Islet of Langerhans (tissue), 1 donor: ENCODE data around the gene TMCC1.
"Not testable (repeated sequence)": the region's sequence is repeated elsewhere in the genome, so short reads cannot be mapped to it uniquely, and the experiment has no call there.

Experiments used
- FAIRE-seq: peaks from one replicate; lab custom pipeline; 2011; peaks lifted over from hg19 to GRCh38; lab: Jason Lieb, UNC

The TMCC1 gene

DNA sequence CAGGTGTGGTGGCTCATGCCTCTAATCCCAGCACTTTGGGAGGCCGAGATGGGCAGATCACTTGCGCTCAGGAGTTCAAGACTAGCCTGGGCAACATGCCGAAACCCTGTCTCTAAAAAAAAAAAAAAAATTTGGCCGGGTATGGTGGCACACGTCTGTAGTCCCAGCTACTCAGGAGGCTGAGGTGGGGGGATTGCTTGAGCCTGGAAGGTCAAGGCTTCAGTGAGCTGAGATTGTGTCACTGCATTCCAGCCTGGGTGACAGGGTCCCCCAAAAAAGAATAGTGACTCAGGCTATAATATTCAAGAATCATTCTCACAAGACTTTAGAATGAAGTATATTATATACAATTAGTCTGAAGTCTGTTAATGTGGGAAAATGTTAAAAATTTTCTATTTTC is 216.5 kb downstream of the TMCC1 start:
- no peak for FAIRE-seq

DNA sequence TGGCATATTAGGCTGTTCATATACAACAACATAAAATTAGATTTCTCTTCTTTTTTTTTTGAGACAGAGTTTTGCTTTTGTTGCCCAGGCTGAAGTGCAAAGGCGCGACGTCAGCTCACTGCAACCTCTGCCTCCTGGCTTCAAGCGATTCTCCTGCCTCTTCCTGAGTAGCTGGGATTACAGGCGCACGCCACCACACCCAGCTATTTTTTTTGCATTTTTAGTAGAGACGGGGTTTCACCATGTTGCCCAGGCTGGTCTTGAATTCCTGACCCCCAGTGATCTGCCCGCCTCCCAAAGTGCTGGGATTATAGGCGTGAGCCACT is 218.8 kb downstream of the TMCC1 start:
- not testable (repeated sequence) for FAIRE-seq

DNA sequence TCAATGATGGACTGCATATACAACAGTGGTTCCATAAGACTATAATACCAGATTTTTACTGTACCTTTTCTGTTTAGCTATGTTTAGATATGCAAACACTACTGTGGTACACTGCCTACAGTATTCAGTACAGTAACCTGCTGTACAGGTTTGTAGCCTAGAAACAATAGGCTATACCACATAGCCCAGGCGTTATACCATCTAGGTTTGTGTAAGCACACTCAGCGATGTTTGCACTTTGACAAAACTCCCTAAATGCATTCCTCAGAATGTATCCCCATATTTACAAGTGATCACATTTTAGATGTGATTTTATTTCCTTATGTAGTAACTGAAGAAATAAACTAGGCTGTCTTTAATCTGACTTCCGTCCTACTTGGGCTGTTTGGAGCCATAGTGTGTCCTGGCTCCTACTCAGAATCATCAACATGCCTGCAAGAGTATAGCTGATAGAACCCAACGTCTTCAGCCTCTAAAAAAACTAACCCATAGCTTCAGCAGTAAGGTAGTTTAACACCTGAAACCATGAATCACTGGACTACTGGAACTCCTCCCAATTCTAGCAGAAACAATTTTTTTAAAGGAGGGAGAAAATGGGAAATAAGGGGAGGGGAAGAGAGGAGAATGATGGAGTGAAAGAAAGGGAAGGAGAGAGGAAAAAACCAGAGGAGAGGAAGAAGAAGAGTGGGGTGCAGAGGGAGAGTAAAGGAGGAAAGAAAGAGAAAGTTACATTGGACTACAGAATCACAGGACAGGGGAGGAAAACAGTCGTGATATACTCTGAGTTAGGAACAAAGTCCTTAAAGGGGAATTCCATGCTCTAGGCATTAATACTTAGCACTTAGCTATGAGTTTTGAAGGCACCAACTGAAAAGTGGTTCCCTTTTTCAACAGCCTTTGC is 219.4 kb downstream of the TMCC1 start:
- FAIRE-seq = no peak

DNA sequence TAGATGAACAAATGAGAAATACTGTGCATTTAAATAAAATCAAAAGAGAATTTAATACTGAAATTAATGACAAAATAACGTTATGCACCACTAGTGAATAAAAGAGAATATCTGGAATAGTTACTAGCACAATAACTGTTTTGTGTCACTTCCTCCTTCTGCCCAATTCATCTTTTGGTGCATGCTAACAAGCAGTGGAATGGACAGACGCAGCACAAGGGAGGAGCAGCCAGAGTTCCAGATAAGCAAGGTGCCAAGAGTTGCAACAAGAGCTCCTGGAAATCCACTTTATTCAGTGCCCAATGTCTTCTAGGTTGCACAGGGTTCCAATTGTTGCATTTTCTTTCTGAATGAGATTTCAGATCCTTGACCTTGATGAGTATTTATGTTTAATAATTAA is 220.5 kb downstream of the TMCC1 start:
- FAIRE-seq = no peak

DNA sequence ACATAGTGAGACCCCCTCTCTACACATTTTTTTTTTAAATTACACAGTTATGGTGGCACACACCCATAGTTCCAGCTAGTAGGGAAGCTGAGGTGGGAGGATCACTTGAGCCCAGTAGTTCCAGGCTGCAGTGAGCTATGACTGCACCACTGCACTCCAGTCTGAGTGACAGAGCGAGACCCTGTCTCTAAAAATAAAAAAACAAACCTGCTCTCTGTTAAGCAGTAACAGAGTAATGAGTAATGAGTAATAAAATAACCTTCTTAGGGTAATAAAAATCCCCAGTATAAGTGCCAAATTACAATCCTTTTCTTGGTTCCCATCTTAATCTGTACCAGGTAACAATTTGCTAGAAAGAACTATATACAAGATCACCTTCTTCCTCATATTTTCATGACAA is 221.1 kb downstream of the TMCC1 start:
- FAIRE-seq = no peak

DNA sequence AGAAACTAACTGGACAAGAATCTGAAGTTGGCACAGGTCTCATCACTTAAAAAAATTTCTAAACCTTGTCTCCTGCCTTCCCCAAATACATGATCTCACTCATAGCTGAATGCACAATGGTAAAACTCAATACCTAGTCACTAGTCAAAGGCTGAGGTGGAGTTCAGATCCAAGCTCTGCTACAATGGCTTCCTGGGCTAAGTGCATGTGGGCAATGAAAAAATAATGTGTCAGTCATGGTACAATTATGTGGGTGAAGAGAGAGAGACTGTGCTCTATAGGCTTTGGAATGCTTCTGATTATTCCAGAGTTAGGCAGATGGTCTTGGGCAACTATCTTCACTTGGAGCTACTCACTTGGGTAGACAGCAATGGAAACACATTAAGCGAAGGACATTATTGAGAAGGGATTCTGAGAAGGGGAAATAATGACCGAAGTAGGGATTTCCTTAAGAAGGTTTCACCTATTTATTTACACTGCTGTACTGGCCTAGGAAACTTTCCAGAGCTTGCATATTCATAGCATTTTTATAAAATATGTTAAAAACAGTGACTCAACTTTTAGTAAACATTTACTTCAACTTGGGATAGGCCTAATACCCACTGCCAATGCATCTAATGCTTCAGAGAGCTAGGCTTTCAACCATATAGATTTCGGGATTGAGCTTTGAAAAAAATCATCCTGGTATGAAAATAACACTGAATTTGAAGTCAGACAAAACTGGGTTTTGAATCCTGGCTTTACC is 228.3 kb downstream of the TMCC1 start:
- no peak for FAIRE-seq

DNA sequence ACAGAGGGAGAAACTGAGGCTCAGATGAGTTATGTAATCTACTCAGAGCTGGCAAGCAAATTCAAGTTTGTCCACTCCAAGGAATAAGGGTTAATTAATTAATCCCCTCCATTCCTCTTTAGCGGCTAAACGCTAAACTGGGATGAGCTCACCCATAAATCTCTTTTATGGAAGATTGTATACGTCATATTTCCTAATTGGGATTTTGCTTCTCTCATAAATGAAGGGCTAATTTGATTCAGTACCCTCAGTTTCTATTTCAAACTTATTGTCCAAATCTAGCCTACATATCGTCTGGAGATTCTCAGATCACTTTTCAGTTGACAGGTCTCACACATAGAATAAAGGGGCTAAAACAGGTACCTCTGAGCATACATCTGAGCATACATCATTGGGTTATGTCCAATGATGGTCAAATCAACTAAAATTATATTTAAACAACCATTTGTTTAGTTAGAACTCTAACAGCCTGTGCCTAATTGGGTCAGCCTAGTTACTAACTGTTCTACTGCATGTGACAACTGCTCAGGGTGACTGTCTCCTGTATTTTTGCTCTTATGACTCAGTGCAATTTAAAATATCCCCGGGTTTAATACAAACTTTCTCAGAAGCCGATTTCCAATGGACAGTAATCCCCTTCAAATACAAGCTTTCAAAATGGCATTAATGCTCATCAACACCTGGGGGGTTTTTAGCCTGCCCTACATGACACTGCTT is 229.4 kb downstream of the TMCC1 start:
- FAIRE-seq = peak; percentile 79

DNA sequence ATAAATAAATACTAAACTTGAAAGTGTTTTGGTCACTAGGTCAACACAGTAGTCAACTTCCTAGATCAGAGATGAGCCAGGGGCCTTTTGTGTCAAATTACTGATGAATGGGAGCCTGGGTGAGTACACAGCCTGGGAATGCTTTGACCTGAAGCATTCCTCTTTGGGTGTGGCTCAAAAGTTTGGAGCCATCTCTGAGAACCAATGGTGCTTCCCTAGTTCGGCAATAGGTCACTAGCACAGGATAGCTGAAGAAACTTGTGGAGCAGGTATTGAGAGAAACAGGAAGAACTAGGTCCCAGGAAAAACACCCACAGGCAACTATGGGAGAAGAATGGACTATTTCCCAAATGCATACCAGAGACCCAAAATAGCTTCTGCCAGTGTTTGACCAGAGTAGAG is 230.5 kb downstream of the TMCC1 start:
- no peak for FAIRE-seq

DNA sequence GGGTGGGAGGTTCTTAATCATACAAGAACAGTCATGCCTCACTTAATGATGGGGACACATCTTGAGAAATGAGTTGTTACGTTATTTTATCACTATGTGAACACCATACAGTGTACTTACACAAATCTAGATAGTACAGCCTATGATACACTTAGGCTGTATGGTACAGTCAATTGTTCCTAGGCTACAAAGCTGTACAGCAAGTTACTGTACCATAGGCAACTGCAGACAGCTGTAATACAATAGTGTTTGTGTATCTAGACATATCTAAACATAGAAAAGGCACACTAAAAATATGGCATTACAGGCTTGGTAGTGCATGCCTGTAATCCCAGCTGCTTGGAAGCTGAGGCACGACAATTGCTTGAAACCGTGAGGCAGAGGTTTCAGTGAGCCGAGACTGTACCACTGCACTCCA is 231.3 kb downstream of the TMCC1 start:
- FAIRE-seq = no peak

DNA sequence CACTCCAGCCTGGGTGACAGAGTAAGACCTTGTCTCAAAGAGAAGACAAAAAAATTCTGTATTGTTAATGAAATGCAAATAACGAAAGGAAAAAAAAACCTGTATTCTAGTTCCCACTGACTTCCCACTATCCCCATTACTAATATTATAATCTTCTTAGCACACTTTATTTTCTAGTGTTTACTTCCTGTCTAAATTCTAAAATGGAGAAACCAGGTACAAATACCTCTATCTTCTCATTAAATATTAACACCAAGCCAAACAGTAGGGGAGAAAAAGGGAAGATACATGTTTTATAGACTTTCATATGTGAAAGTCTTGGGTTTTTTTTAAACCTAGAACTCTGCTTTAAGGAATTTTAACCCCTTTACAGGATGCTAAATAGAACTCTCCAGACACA is 231.7 kb downstream of the TMCC1 start:
- no peak for FAIRE-seq

DNA sequence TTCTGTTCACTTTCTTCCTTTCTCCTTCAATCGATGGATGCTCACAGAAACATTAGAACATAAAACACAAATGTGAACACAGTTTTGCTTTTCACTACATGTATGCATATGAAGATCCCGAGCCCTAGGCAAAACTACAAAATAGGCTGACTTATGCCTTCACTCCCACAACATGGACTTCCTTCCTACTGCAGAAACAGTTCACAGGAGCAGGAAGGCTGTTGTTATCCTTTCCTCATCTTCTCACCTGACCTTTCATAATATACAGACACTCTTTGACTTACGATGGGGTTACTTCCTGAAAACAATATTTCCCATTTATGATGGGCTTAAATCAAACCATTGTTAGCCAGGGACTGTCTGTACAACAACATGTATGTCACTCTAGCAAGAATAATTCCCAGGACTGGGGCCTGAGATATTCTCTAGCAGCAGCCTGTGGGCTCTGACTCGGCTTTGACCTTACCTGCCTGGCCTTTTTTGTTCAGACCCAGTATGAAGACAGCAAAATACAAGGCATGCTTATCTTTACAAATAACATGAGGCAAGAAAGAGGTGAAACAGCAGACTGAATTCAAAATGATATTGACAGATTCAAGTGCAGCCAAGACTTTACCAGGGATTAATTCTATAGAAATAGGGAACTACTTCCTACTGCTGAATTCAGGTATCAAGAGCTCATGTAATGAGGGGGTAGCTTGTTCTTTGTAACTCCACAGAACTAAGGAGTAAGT is 235.2 kb downstream of the TMCC1 start:
- no peak for FAIRE-seq

DNA sequence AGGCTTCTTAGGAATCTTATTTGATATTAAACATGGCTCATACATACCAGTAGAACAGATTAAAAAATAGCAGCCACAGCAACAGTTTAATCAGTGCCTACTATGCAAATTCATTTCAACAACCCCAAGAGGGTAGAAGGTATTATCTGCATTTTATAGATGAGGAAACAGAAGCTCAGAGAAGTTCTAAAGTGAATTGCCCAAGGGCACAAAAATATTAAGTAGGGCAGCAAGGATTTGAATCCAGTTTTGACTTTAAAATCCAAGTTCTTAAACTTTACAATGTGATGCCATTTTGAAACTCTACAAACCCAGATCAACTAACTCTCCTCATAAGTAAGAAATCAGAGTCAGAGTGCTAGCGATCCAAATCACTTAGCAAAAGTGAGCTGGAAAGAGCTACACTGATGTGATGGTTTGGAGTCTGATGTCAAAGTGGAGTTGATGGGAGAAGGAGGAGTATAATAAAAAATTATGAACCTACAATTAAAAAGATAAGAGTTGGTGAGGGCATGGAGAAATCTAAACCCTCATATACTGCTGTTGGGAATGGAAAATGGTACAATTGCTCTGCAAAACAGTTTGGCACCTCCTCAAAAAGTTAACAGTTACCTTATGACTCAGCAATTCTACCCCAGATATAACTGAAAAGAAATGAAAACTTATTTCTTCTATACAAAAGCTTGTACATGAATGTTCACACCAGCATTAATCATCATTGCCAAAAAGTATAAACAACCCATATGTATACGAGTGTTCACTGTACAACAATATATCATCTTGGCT is 236.1 kb downstream of the TMCC1 start:
- no peak for FAIRE-seq

DNA sequence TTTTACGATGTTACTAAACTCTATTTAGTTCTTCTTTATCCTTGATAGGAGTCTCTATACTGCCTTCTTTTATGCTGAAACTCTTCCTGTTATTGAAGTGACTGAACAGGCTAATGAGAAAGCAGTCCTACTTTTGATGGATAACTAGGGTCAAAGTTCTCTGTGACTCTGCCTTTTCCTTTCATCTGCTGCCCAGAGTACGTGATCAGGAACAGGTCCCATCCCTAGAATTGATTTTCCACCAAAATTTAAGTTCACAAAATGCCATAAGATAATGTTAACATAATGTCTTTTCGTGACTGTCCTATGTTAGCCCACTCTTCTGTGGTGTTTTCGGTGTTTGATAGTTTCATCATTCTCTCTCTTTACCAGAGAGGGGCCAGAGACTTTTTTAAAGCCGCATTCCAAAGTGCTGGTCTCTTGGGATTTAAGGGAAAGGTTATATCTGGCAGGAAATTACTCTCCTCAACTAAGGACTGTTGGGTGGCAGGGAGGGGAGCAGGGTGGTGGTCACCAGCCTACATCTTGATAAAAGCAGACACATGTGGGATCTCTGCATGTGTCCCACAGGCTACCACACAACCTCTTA is 236.8 kb downstream of the TMCC1 start:
- no peak for FAIRE-seq

DNA sequence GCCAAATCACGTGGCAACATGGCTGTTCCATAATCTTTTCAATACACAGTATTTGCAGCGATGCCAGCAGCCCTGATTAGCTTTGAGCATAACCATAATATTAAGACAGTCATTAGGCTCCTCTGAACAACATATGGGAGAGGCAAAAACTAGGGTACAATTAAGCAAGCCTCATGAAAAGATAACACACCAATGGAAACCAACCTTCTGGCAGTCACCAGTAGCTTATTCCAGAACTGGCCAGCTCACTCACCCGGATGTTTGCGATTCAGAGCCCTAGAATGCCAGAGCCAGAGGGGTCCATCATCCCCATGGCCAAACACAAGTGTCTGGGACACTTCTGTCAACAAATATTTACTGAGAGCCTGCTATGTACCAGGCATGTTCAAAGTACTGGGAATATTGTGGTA is 238.2 kb downstream of the TMCC1 start:
- no peak for FAIRE-seq

DNA sequence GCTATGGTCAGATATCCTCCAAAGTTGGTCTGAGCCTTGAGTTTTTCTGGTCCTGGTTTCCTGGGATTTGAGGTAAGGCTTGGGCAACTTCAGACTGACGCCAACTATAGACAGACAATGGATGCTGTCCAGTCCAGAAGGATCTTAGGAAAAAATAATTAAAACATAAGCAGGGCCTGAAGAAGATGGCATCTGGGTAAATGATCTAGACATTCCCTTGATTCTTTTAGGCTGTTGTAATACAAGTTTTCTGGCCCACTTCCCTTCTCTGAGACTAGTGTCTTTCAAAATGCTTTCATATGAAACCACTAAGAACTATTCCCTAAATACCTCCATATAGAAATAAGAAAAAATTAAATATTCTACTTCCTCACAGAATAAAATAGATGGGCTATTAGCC is 239.4 kb downstream of the TMCC1 start:
- FAIRE-seq = no peak

DNA sequence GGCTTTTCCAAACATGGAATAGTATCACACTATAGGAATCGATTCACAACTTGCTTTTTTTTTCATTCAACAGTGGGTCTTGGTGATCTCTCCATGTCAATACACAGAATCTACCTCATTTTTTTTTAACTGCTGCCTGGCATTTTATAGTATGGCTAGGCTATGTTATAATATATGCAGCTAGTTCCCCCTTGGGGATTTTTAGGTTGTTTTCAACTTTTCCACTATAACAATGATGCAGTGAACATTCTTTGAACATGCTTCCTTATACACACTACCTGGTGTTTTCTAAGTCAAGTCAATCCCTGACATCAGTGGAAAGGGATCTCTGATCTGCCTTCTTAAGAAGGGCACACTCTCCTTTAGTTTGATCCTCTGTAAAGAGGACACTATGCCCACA is 240.5 kb downstream of the TMCC1 start:
- FAIRE-seq = no peak

DNA sequence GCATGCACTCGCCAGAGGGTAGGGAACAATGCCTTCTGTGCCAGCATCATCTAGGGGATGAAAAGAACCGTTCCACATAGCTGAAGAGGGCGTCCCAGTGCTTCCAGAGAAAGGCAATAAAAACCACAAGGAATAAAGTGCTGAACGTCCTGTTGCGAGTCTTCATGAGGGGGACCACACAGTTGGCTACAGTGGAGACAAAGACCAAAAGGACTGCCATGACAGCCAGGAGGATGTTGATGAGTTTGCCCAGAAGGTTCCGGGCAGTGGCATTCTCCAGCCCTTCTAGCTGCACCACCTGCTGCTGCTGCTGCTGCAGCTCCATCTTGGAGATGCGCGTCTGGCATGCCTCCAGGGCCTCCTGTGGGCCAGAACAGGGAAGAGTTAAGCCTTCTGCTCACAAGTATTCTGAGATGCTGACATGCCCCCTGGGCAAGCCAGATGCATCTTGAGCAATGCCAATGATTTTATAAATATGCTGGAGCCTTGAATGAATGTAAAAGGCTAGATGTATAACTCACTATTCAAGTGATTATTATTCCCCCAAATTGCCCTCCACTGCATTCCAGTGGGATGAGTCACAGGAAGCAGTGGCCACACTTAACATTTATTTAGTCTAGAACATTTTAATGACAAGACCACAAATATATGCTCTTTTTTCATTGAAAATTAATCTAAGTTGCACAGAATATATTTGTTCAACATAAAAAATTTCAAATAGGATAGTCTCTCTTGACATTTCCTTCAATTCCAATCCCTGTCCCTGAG is 241.9 kb downstream of the TMCC1 start:
- FAIRE-seq = no peak

DNA sequence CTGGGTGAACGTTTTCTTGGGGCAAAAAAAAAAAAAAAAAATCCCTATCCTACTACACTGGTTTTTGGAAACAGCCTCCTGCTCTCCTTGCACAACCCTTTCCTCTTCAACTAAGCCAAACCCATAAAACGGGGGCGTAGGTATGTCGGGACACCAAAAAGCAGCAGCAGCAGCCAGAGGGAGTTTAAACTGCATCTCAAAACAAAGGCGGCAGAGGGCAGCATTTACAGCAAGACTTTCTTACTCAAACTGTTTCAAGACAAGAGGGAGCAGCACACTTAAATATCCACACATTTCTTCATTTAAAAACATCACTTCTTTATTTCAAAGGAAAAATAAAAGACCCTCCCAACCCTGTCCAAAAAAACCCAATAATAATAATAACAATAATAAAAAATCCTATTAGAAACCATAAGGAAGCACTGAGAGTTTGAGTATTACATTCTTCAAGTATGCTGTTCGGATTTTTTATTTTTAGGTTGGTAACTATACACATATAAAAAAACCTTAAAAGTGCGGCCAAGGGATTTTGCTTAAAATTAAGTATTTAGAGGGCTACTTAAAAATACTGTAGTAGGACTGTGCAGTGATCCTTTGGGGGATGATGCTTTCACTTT is 243.1 kb downstream of the TMCC1 start:
- peak; percentile 60 for FAIRE-seq

DNA sequence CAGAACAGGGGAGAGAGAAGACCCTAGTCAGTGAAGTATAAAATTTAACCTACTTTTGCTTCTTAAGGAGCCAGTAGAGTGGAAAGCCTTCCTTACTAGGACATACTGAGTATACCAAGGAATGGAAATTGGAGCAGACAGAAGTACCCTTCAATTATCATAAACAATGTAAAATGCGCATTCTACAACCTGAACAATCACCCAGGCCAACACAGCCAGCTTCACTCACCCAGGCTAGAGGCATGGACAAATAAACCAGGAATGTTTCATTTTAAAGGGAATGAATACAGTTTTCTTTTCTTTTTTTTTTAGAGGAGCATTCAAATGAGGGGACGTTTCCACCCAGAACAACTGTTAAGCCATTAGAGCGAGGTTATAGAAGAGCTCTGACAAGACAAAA is 245.1 kb downstream of the TMCC1 start:
- FAIRE-seq = no peak

DNA sequence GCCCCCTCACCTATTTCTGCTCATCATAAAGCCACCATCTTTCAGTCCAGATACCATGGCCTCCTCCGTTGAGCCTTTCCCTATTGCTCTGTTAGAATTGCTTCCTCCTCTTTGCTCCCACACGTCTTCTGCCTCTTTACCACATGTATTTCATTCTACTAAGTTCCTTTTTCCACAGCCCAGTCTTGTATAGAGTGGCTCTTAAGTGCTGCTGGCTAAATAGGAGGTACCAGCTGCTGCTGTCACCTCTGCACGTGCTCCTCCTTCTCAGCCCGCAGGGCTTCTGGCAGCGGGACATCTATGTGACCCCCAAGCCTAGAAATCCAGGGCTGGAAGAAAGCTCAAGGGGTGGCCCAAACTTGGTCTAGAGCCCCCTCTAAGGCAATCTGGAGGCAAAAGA is 248.2 kb downstream of the TMCC1 start:
- no peak for FAIRE-seq
